ENCODE results near the gene PPP3CA. TPM values are rescaled to one million over a fixed set of nuclear protein-coding genes. Genes with fewer than 3 reads are reported as not detected.

The PPP3CA gene
- total and polyA plus RNA-seq, 2 experiments from 2014 or later = 42.3 to 42.8 TPM

DNA sequence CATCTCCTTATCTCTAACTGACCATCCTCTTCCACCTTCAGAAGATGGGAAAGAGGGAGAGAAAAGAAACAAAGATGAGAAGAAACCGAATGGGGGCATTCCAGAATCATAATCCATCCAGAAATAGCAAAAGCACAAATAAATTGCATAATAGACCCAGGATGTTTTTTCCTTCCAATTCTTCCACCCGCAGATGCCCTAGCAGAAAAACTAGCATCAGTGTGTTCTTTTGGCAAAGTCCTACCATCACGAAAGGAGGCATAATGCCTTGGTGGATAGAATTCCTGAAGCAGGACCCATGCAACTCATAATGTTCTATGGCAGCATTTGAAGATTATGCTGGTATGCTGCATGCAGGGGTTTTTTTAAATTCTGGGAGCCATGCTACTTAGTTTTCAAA lies 279.2 kb downstream of the PPP3CA start:
- H3K36me3 ChIP-seq (ENCODE audit: low read depth) = peaks cover 4% of the 10 kb centered on the region; the same call in 1 of the 2 replicates
- DNase-seq = no peak
- H3K79me2 ChIP-seq (ENCODE audit: insufficient read depth) = no peaks in the 10 kb centered on the region
- peaks cover 9% of the 10 kb centered on the region for H3K4me1 ChIP-seq (ENCODE audit: insufficient read depth)
- H2AFZ ChIP-seq = no peak overlapping the region
- no peaks in the 10 kb centered on the region for H3K9me2 ChIP-seq (ENCODE audit: insufficient read depth)
- H4K20me1 ChIP-seq (ENCODE audit: insufficient read depth) = no peaks in the 10 kb centered on the region
- H3K9ac ChIP-seq = no peak overlapping the region
- H3K4me3 ChIP-seq = no peak overlapping the region
- H3K27me3 ChIP-seq (replicated peaks; ENCODE audit: insufficient read depth) = no peaks in the 10 kb centered on the region
- no peak overlapping the region for H3K4me2 ChIP-seq (ENCODE audit: unreplicated experiment)
- H3K27ac ChIP-seq = no peak overlapping the region
- H3F3A ChIP-seq (ENCODE audit: insufficient read depth) = no peaks in the 10 kb centered on the region
- WGBS, 2 experiments (ENCODE audit: low coverage in 1 of 2, low lambda C conversion rate in 2 of 2, missing lambda C conversion rate in 2 of 2) = 56 to 68% methylated on average over 3 of the region's 3 CpGs
- in situ Hi-C loops (cut with MboI) = no loop called here
- TF ChIP-seq EZH2 (IDR thresholded peaks at IDR 0.05; ENCODE audit: insufficient read depth, poor library complexity, severe bottlenecking) = no peak
- no peak for TF ChIP-seq EZH2phosphoT487 (IDR thresholded peaks at IDR 0.05; ENCODE audit: insufficient read depth, low read depth)
- H3K9me3 ChIP-seq (ENCODE audit: low read depth) = no peaks in the 10 kb centered on the region

DNA sequence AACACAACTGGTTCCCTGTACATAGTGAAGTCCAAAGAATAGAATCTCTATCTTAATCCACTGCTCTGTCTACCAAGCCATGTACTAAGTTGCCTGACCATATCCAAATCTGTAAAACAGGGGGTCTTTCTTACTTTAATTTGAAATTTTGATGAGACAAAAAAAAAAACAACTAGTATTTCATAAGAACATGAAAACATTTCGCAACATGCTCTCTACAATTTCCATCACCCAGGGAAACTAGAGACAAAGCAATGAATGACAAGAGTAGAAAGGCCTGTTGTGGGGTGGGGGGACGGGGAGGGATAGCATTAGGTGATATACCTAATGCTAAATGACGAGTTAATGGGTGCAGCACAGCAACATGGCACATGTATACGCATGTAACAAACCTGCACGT lies 279.9 kb downstream of the PPP3CA start:
- H2AFZ ChIP-seq = no peak overlapping the region
- H3K4me3 ChIP-seq = no peak overlapping the region
- TF ChIP-seq EZH2 (IDR thresholded peaks at IDR 0.05; ENCODE audit: insufficient read depth, poor library complexity, severe bottlenecking) (no peak), EZH2phosphoT487 (IDR thresholded peaks at IDR 0.05; ENCODE audit: insufficient read depth, low read depth) (no peak)
- H3K9me3 ChIP-seq (ENCODE audit: low read depth) = no peaks in the 10 kb centered on the region
- H3K79me2 ChIP-seq (ENCODE audit: insufficient read depth) = no peaks in the 10 kb centered on the region
- H3K4me2 ChIP-seq (ENCODE audit: unreplicated experiment) = no peak overlapping the region
- 91 to 92% methylated on average over 5 of the region's 5 CpGs for WGBS, 2 experiments (ENCODE audit: low coverage in 1 of 2, low lambda C conversion rate in 2 of 2, missing lambda C conversion rate in 2 of 2)
- no peaks in the 10 kb centered on the region for H3K27me3 ChIP-seq (replicated peaks; ENCODE audit: insufficient read depth)
- H3K36me3 ChIP-seq (ENCODE audit: low read depth) = peaks cover 4% of the 10 kb centered on the region; the same call in 1 of the 2 replicates
- no peak overlapping the region for H3K9ac ChIP-seq
- in situ Hi-C loops (cut with MboI) = no loop called here
- H3K9me2 ChIP-seq (ENCODE audit: insufficient read depth) = no peaks in the 10 kb centered on the region
- H3K4me1 ChIP-seq (ENCODE audit: insufficient read depth) = peaks cover 9% of the 10 kb centered on the region
- DNase-seq = peak; percentile 20
- no peaks in the 10 kb centered on the region for H3F3A ChIP-seq (ENCODE audit: insufficient read depth)
- H4K20me1 ChIP-seq (ENCODE audit: insufficient read depth) = no peaks in the 10 kb centered on the region
- no peak overlapping the region for H3K27ac ChIP-seq

DNA sequence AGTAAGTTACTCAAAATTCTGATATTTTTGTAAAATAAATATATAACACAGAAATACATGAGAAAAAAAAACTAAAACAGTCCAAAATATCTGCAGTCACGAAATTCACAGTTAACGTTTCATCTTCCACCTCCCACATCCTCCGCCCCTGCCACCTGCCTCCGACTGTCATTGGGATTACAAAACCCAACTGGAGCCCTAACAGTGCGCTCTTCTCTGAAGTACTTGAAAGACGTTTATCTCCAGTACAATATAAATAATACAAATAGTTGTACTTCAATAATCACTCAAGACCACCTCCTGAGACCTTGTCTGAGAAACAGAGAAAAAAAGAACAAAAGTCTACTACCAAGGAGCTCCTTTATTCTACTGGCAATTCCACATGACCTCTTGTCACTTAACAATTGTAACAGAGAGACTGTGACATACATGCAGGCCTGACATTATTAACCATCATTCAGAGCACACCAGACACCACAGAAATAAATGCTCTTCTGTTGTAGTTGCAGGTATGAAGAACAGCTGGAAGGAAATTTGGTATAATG lies 280.6 kb downstream of the PPP3CA start:
- no peaks in the 10 kb centered on the region for H3K79me2 ChIP-seq (ENCODE audit: insufficient read depth)
- no peak overlapping the region for H3K4me2 ChIP-seq (ENCODE audit: unreplicated experiment)
- no peak for TF ChIP-seq EZH2phosphoT487 (IDR thresholded peaks at IDR 0.05; ENCODE audit: insufficient read depth, low read depth)
- TF ChIP-seq EZH2 (IDR thresholded peaks at IDR 0.05; ENCODE audit: insufficient read depth, poor library complexity, severe bottlenecking) = no peak
- H3K27ac ChIP-seq = no peak overlapping the region
- peaks cover 7% of the 10 kb centered on the region for H3K4me1 ChIP-seq (ENCODE audit: insufficient read depth)
- H3K27me3 ChIP-seq (replicated peaks; ENCODE audit: insufficient read depth) = no peaks in the 10 kb centered on the region
- no peaks in the 10 kb centered on the region for H3F3A ChIP-seq (ENCODE audit: insufficient read depth)
- DNase-seq = no peak
- 98 to 99% methylated on average over 6 of the region's 6 CpGs for WGBS, 2 experiments (ENCODE audit: low coverage in 1 of 2, low lambda C conversion rate in 2 of 2, missing lambda C conversion rate in 2 of 2)
- no peaks in the 10 kb centered on the region for H3K9me3 ChIP-seq (ENCODE audit: low read depth)
- H3K9ac ChIP-seq = no peak overlapping the region
- no peaks in the 10 kb centered on the region for H3K9me2 ChIP-seq (ENCODE audit: insufficient read depth)
- no peak overlapping the region for H3K4me3 ChIP-seq
- H4K20me1 ChIP-seq (ENCODE audit: insufficient read depth) = no peaks in the 10 kb centered on the region
- H3K36me3 ChIP-seq (ENCODE audit: low read depth) = peaks cover 4% of the 10 kb centered on the region
- H2AFZ ChIP-seq = no peak overlapping the region
- in situ Hi-C loops (cut with MboI) = no loop called here

DNA sequence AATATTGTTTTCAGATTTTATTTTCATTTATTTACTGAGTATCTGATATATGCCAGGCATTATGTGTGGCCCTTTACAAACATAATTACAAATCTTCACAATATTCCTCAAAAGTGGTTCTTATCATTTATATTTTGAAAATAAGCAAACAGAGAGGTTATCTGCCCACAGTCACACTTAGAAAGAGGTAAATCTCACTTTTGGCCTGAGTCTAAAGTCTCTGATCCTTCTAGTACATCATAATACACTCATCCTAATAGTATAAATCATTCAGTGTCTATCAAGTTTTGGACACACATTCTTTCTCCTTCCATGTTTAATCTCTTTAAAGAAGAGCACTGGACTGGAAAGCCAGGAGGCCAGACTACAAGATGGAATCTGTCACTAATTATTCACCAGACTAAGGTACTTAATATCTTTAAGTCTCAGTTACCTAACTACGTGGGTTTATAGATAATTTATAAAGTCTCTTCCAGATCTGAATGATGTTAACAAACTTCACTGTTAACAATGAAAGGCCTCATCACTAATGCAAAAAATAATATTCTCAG lies 281.3 kb downstream of the PPP3CA start:
- Histone ChIP-seq H2AFZ (no peak overlapping the region), H3F3A (ENCODE audit: insufficient read depth) (no peaks in the 10 kb centered on the region), H3K27ac (no peak overlapping the region), H3K4me3 (no peak overlapping the region), H4K20me1 (ENCODE audit: insufficient read depth) (no peaks in the 10 kb centered on the region), H3K4me1 (ENCODE audit: insufficient read depth) (no peaks in the 10 kb centered on the region; the same call in 1 of the 2 replicates), H3K9me2 (ENCODE audit: insufficient read depth) (no peaks in the 10 kb centered on the region), H3K9ac (no peak overlapping the region), H3K27me3 (replicated peaks; ENCODE audit: insufficient read depth) (no peaks in the 10 kb centered on the region), H3K36me3 (ENCODE audit: low read depth) (peaks cover 4% of the 10 kb centered on the region), H3K9me3 (ENCODE audit: low read depth) (no peaks in the 10 kb centered on the region), H3K4me2 (ENCODE audit: unreplicated experiment) (no peak overlapping the region), H3K79me2 (ENCODE audit: insufficient read depth) (no peaks in the 10 kb centered on the region)
- TF ChIP-seq EZH2 (IDR thresholded peaks at IDR 0.05; ENCODE audit: insufficient read depth, poor library complexity, severe bottlenecking) (no peak), EZH2phosphoT487 (IDR thresholded peaks at IDR 0.05; ENCODE audit: insufficient read depth, low read depth) (no peak)
- 98 to 100% methylated on average over 1 of the region's 1 CpG for WGBS, 2 experiments (ENCODE audit: low coverage in 1 of 2, low lambda C conversion rate in 2 of 2, missing lambda C conversion rate in 2 of 2)
- DNase-seq = no peak
- in situ Hi-C loops (cut with MboI) = no loop called here
